Measurements from ENCODE around the gene CHPT1. TPM values are rescaled to one million over a fixed set of nuclear protein-coding genes. Genes with fewer than 3 reads are reported as not detected.

The CHPT1 gene
- total and polyA plus RNA-seq, 2 of the 13 experiments (the other 11 are each of a cell fraction or from before 2014, with no cell fraction given), result 117 to 178 TPM

GRCh38 chr12:101713059-101713682 is 15.7 kb downstream of the CHPT1 start (continued):
- TF ChIP-seq HNF1B (CRISPR knock-in tag; IDR thresholded peaks at IDR 0.05) (peak; percentile 91), REST (IDR thresholded peaks at IDR 0.05; ENCODE audit: borderline replicate concordance in 1 of 2, low read depth in 1 of 2, low read length in 2 of 2) (no peak), SUZ12 (IDR thresholded peaks at IDR 0.05; ENCODE audit: low read depth, low read length) (no peak), ZNF10 (CRISPR knock-in tag; IDR thresholded peaks at IDR 0.05; ENCODE audit: borderline replicate concordance, low read depth) (no peak), CREM (IDR thresholded peaks at IDR 0.05) (peak; percentile 57; the same call in 1 of the 2 replicates), CREM (CRISPR knock-in tag; IDR thresholded peaks at IDR 0.05) (no peak), PLRG1 (conservative IDR thresholded peaks at IDR 0.05) (no peak), TCF7 (IDR thresholded peaks at IDR 0.05; ENCODE audit: low read depth) (peak; percentile 24; the same call in 1 of the 2 replicates), ZFP82 (CRISPR knock-in tag; IDR thresholded peaks at IDR 0.05; ENCODE audit: borderline replicate concordance) (no peak), MLXIP (CRISPR knock-in tag; IDR thresholded peaks at IDR 0.05; ENCODE audit: borderline replicate concordance) (no peak), ZMYM4 (CRISPR knock-in tag; IDR thresholded peaks at IDR 0.05) (peak; percentile 88), ZSCAN9 (CRISPR knock-in tag; IDR thresholded peaks at IDR 0.05; ENCODE audit: borderline replicate concordance) (peak; percentile 79; the same call in 1 of the 2 replicates), NFIC (IDR thresholded peaks at IDR 0.05; ENCODE audit: low read length) (0 out of 2 replicates have a peak, but pooled peaks have one; percentile 29), ZNF691 (CRISPR knock-in tag; IDR thresholded peaks at IDR 0.05; ENCODE audit: borderline replicate concordance, low read depth) (peak; percentile 76; the same call in 1 of the 2 replicates), U2AF2 (IDR thresholded peaks at IDR 0.05; ENCODE audit: low read depth, low read length) (no peak)
